ENCODE measurements around the gene RILPL1. TPM values are rescaled to one million over a fixed set of nuclear protein-coding genes. Genes with fewer than 3 reads are reported as not detected.
"Not testable (repeated sequence)": the region's sequence is repeated elsewhere in the genome, so short reads cannot be mapped to it uniquely, and the experiment has no call there.

The RILPL1 gene
- total and polyA plus RNA-seq, 9 of the 15 experiments (the other 6 are each of a cell fraction or from before 2014, with no cell fraction given): 0.25 to 10.6 (median 8.6) TPM

GRCh38 chr12:123463174-123463573, 70.3 kb downstream of the RILPL1 start:
- H3K36me3 ChIP-seq (ENCODE audit: control insufficient read depth, insufficient read depth, low read length): peaks cover 49% of the 10 kb centered on the region
- H3K79me2 ChIP-seq (ENCODE audit: control insufficient read depth, insufficient read depth, low read length): peaks cover 54% of the 10 kb centered on the region
- H4K20me1 ChIP-seq (replicated peaks; ENCODE audit: control insufficient read depth, insufficient read depth, low read length); BruUV-seq (replicated peaks); H2AFZ ChIP-seq (ENCODE audit: low read depth, low read length); H3K27ac ChIP-seq (ENCODE audit: extremely low read depth, low read depth, low read length); H3K4me3 ChIP-seq; FAIRE-seq; CTCF ChIA-PET (ENCODE audit: low intra/inter-chr PET ratio); DNase-seq (ENCODE audit: extremely low read depth in 1 of 4, low spot score in 3 of 4); H3K4me2 ChIP-seq (ENCODE audit: insufficient read depth, low read length); H3K9ac ChIP-seq (ENCODE audit: insufficient read depth in 1 of 2, low read depth in 2 of 2, low read length in 2 of 2); H3K9me1 ChIP-seq (ENCODE audit: control insufficient read depth, insufficient read depth, low read length); in situ Hi-C loops (cut with MboI); H3K9me3 ChIP-seq (replicated peaks; ENCODE audit: control insufficient read depth, insufficient read depth, low read depth, low read length); ATAC-seq; H3K27me3 ChIP-seq (ENCODE audit: control insufficient read depth in 2 of 2, insufficient read depth in 2 of 2, low read length in 2 of 2); intact Hi-C loops (cut with micrococcal nuclease): not testable (repeated sequence)
- H3K4me1 ChIP-seq (replicated peaks in 1 of 2; ENCODE audit: control insufficient read depth in 2 of 2, insufficient read depth in 2 of 2, low read length in 2 of 2): peaks cover 7 to 11% of the 10 kb centered on the region in 2 experiments
- WGBS (ENCODE audit: insufficient coverage, low coverage, missing lambda C conversion rate): 96% methylated on average over 11 of the region's 11 CpGs
- POLR2A ChIA-PET: interaction anchor here (0.6 to 1.8 kb wide), 2 partner anchors 11 to 15 kb away, joined by 3 to 4 read pairs; no protein-coding TSS in a partner anchor

- Histone ChIP-seq H3K9ac (ENCODE audit: insufficient read depth in 1 of 2, low read depth in 2 of 2, low read length in 2 of 2) (peak within 1 kb of the TSS; percentile 91 to 92), H3K36me3 (ENCODE audit: control insufficient read depth, insufficient read depth, low read length) (peaks cover 21% of the 10 kb centered on the region), H3K9me1 (ENCODE audit: control insufficient read depth, insufficient read depth, low read length) (no peaks in the 10 kb centered on the region), H2AFZ (ENCODE audit: low read depth, low read length) (peak within 1 kb of the TSS; percentile 95), H3K27ac (ENCODE audit: extremely low read depth, low read depth, low read length) (peak within 1 kb of the TSS; percentile 97), H4K20me1 (replicated peaks; ENCODE audit: control insufficient read depth, insufficient read depth, low read length) (no peaks in the 10 kb centered on the region), H3K9me3 (replicated peaks; ENCODE audit: control insufficient read depth, insufficient read depth, low read depth, low read length) (no peaks in the 10 kb centered on the region), H3K4me2 (ENCODE audit: insufficient read depth, low read length) (peak within 1 kb of the TSS; percentile 92), H3K79me2 (ENCODE audit: control insufficient read depth, insufficient read depth, low read length) (peaks cover 37% of the 10 kb centered on the region), H3K4me3 (peak within 1 kb of the TSS; percentile 75), H3K4me1 (replicated peaks in 1 of 2; ENCODE audit: control insufficient read depth in 2 of 2, insufficient read depth in 2 of 2, low read length in 2 of 2) (peaks cover 7 to 11% of the 10 kb centered on the region in 2 experiments), H3K27me3 (ENCODE audit: control insufficient read depth in 2 of 2, insufficient read depth in 2 of 2, low read length in 2 of 2) (no peaks in the 10 kb centered on the region)
- FAIRE-seq (peak; percentile 83), ATAC-seq (peak; percentile 87), DNase-seq (ENCODE audit: extremely low read depth in 1 of 4, low spot score in 3 of 4) (peak; percentile 75 to 91 (median 77))
- in situ Hi-C loops (cut with MboI) (no loop called here), intact Hi-C loops (cut with micrococcal nuclease) (loop anchor here (2.0 to 5.0 kb wide), 2 partner anchors 69 to 124 kb away; partner anchors contain the start of gene TMED2)
- BruUV-seq (replicated peaks): TSS peak; percentile 84
- ChIA-PET CTCF (ENCODE audit: low intra/inter-chr PET ratio) (no interaction called here), POLR2A (interaction anchor here (0.6 to 2.3 kb wide), 10 partner anchors 11 to 965 kb away, joined by 3 to 10 read pairs (median 4); partner anchors contain the start of gene KMT5A)
- under 1% methylated on average over 45 of the region's 48 CpGs for WGBS (ENCODE audit: insufficient coverage, low coverage, missing lambda C conversion rate)
- TF ChIP-seq FOXA3 (CRISPR knock-in tag; conservative IDR thresholded peaks at IDR 0.05 in 1 of 2, IDR thresholded peaks at IDR 0.05 in 1 of 2): peak; percentile 58 to 90
- TF ChIP-seq KLF13 (tag; IDR thresholded peaks at IDR 0.05; ENCODE audit: borderline replicate concordance, low read depth): 0 out of 2 replicates have a peak, but pooled peaks have one; percentile 46
- no peak for TF ChIP-seq NR3C1 (CRISPR knock-in tag; IDR thresholded peaks at IDR 0.05)
- TF ChIP-seq ZMIZ1 (IDR thresholded peaks at IDR 0.05; ENCODE audit: low read depth in 2 of 2, low read length in 2 of 2): no peak
- peak; percentile 37; the same call in 1 of the 2 replicates for TF ChIP-seq TRIM25 (IDR thresholded peaks at IDR 0.05; ENCODE audit: borderline replicate concordance)
- TF ChIP-seq RFX5 (IDR thresholded peaks at IDR 0.05; ENCODE audit: low read depth, low read length): no peak
Observed at GRCh38 chr12:123457980-123458779, 75.3 kb downstream of the RILPL1 start, which contains the start of gene SNRNP35. SNRNP35 (plus strand) TSS chr12:123458139; CDS start chr12:123465541, 7,402 bp downstream.

Data from K562 (cell line).